B cell (primary cell): ENCODE data around the gene CHST15. TPM values are rescaled to one million over a fixed set of nuclear protein-coding genes. Genes with fewer than 3 reads are reported as not detected.

ENCODE experiments used
- ATAC-seq: fragments of 200-7000 bp; cut with Tn5 transposase; one replicate; pipeline ENCODE4 v1.10.0; 2021; ENCODE audit warnings: low read depth, mild to moderate bottlenecking, moderate number of reproducible peaks, moderate library complexity
- CTCF ChIA-PET: fragments of 350-600 bp; sonication (Branson Sonifier 250); formaldehyde crosslinking; loops from one replicate; lab custom pipeline; 2021; ENCODE audit warnings: antibody characterized with exemption, inconsistent platforms; lab: Charles Lee
- POLR2A ChIA-PET: fragments of 350-600 bp; sonication (Branson Sonifier 250); formaldehyde crosslinking; loops from one replicate; lab custom pipeline; 2021; ENCODE audit warnings: antibody characterized with exemption; lab: Charles Lee
- DNase-seq: peaks from one replicate; pipeline ENCODE4 v3.0.0; 2013
- H2AFZ ChIP-seq: 2 replicates; pipeline ENCODE4 v1.6.1; 2012; ENCODE audit warnings: mild to moderate bottlenecking, low read depth, low read length; ENCODE audit not compliant: insufficient read depth, poor library complexity, severe bottlenecking
- H3K27ac ChIP-seq, 2 donors: 1 replicate in 1 of 2; 2 replicates in 1 of 2; pipeline ENCODE4 v1.5.1; 2012 to 2013; ENCODE audit warnings: low read length in 2 of 2, mild to moderate bottlenecking in 2 of 2, moderate library complexity in 1 of 2
- H3K27me3 ChIP-seq, 4 experiments: fragments of 200-600 bp in 1 of 4; sonication (generic) in 1 of 4; replicated peaks in 1 of 4; 1 replicate in 2 of 4; 2 replicates in 2 of 4; pipeline versions ENCODE4 v1.6.1 to v1.7.0; 2013 to 2016; ENCODE audit warnings: low read length in 3 of 4, mild to moderate bottlenecking in 2 of 4, mixed read lengths in 1 of 4, moderate library complexity in 1 of 4; ENCODE audit not compliant: insufficient read depth in 4 of 4, control insufficient read depth in 3 of 4; ENCODE audit errors: control extremely low read depth in 1 of 4
- H3K36me3 ChIP-seq, 2 experiments: replicated peaks in 1 of 2; 1 replicate in 1 of 2; 2 replicates in 1 of 2; pipeline versions ENCODE4 v1.6.1 to v1.7.1; 2013; ENCODE audit warnings: low read length in 1 of 2; ENCODE audit not compliant: insufficient read depth in 2 of 2, control insufficient read depth in 1 of 2; ENCODE audit errors: control extremely low read depth in 1 of 2, extremely low read depth in 1 of 2
- H3K4me1 ChIP-seq, 2 donors: fragments of 200-600 bp in 1 of 2; sonication (generic) in 1 of 2; 1 replicate in 1 of 2; 2 replicates in 1 of 2; pipeline versions ENCODE4 v1.5.1 to v1.6.1; 2013 to 2017; ENCODE audit warnings: low read length in 2 of 2; ENCODE audit not compliant: control insufficient read depth in 2 of 2, insufficient read depth in 2 of 2
- H3K4me2 ChIP-seq: replicated peaks from 2 replicates; pipeline ENCODE3; 2012; ENCODE audit warnings: mild to moderate bottlenecking, low read depth, low read length; ENCODE audit not compliant: poor library complexity, severe bottlenecking
- H3K4me3 ChIP-seq, 5 experiments: fragments of 200-600 bp in 1 of 5; sonication (generic) in 1 of 5; 1 replicate in 3 of 5; 2 replicates in 2 of 5; pipeline versions ENCODE4 v1.5.1 to v1.7.0; 2011 to 2016; ENCODE audit warnings: low read length in 4 of 5, mild to moderate bottlenecking in 4 of 5, low read depth in 2 of 5, control low read depth in 1 of 5, moderate library complexity in 1 of 5; ENCODE audit not compliant: insufficient read depth in 1 of 5; ENCODE audit errors: control extremely low read depth in 1 of 5, extremely low read depth in 1 of 5
- H3K79me2 ChIP-seq: fragments of 200-600 bp; sonication (generic); one replicate; pipeline ENCODE4 v1.6.0; 2016; ENCODE audit warnings: low read length; ENCODE audit not compliant: control insufficient read depth, insufficient read depth
- H3K9ac ChIP-seq: fragments of 200-600 bp; sonication (generic); 2 replicates; pipeline ENCODE4 v1.6.1; 2017; ENCODE audit warnings: mild to moderate bottlenecking, low read length, moderate library complexity
- H3K9me3 ChIP-seq, 3 donors: one replicate each; pipeline versions ENCODE4 v1.6.1 to v1.7.1; 2013; ENCODE audit warnings: low read length in 2 of 3; ENCODE audit not compliant: control insufficient read depth in 2 of 3, insufficient read depth in 1 of 3; ENCODE audit errors: control extremely low read depth in 1 of 3
- H4K20me1 ChIP-seq: 2 replicates; pipeline ENCODE4 v1.6.0; 2012; ENCODE audit warnings: mild to moderate bottlenecking, low read length; ENCODE audit not compliant: insufficient read depth, control insufficient read depth, poor library complexity, severe bottlenecking
- H3K27ac Mint-ChIP-seq: one replicate; pipeline ENCODE4 v1.8.0; 2021; ENCODE audit warnings: mixed read lengths
- H3K27me3 Mint-ChIP-seq: one replicate; pipeline ENCODE4 v1.8.0; 2021; ENCODE audit warnings: mixed read lengths
- H3K4me1 Mint-ChIP-seq: one replicate; pipeline ENCODE4 v1.8.0; 2021; ENCODE audit warnings: mixed read lengths
- H3K4me3 Mint-ChIP-seq: one replicate; pipeline ENCODE4 v1.8.0; 2021; ENCODE audit warnings: mixed read lengths
- H3K9me3 Mint-ChIP-seq: one replicate; pipeline ENCODE4 v1.8.0; 2022; ENCODE audit warnings: mixed read lengths; ENCODE audit not compliant: insufficient read depth
- EZH2 ChIP-seq: IDR thresholded peaks from 2 replicates; pipeline ENCODE4 v1.6.1; 2012; ENCODE audit warnings: borderline replicate concordance, low read depth, mild to moderate bottlenecking, moderate library complexity, low read length; ENCODE audit not compliant: insufficient read depth, poor library complexity, severe bottlenecking
- WGBS: methylation state at CpG from one replicate; pipeline ENCODE4 v1.1.5; 2013; ENCODE audit warnings: missing lambda C conversion rate; ENCODE audit not compliant: insufficient coverage; 5-methylcytosine and 5-hydroxymethylcytosine counted together
- intact Hi-C: fragments of 100-400 bp; cut with micrococcal nuclease; formaldehyde crosslinking; loops from one replicate; pipeline ENCODE4 v1.10.0; 2022
- polyA plus RNA-seq: library from polyadenylated mRNA; depleted of rRNA; stranded (reverse); fragments of >200 nt; gene quantifications from 2 replicates; pipeline ENCODE4 v1.2.3, GENCODE V29; 2012
- total RNA-seq, 2 donors: library from RNA; stranded (reverse); fragments of 120-200 nt in 1 of 2; gene quantifications; 1 replicate in 1 of 2; 2 replicates in 1 of 2; pipeline versions ENCODE4 v1.2.3 to v1.2.4, GENCODE V29; 2013 to 2022
- TF ChIP-seq, protein P1 (sequence below): fragments of 200-600 bp; IDR thresholded peaks from one replicate; pipeline ENCODE4 v1.8.0; 2022; ENCODE audit warnings: antibody characterized with exemption, mild to moderate bottlenecking

Gene CHST15
- total and polyA plus RNA-seq, 2 donors (not counting 1 experiment from before 2014, with no cell fraction given) = 17.9 to 75.4 TPM

DNA sequence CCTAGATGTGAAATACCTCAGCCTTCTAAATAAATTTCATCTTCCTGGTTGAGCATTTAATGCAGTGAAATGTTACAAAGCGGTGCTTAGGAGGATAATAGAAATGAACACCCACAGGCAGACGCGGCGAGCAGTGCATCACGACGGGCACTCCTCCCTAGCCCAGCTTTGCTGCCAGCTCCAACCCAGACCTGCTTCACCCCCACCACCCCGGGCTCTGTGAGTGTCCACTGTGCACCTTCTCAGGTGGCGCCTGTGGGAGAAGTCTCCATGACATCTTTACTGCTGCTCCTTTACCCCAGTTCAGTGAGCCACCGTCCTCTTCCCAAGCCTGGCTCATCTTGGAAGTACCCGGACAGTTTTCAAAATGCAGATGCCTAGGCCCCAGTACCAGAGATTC, 5.2 kb upstream of the CHST15 start:
- Histone ChIP-seq H3K27ac (no peak overlapping the region), H2AFZ (no peak overlapping the region), H3K27me3 (no peaks in the 10 kb centered on the region), H3K9me3 (peaks cover 0 to 21% (median 2%) of the 10 kb centered on the region in 3 donors), H3K36me3 (no peaks in the 10 kb centered on the region), H4K20me1 (no peaks in the 10 kb centered on the region), H3K9ac (no peak overlapping the region), H3K4me3 (no peak overlapping the region), H3K79me2 (peaks cover under 1% of the 10 kb centered on the region), H3K4me2 (no peak overlapping the region), H3K4me1 (peaks cover 18 to 43% of the 10 kb centered on the region in 2 donors)
- no peak overlapping the region for H3K4me3 Mint-ChIP-seq
- H3K27ac Mint-ChIP-seq = no peak overlapping the region
- ATAC-seq (no peak), DNase-seq (no peak)
- intact Hi-C loops = loop anchor here (10.0 kb wide), 1 partner anchor 646 kb away; the partner anchor contains the start of gene FAM53B
- ChIA-PET POLR2A (no interaction called here), CTCF (interaction anchor here (1.1 kb wide), 1 partner anchor 20 kb away, joined by 3 read pairs; no protein-coding TSS in a partner anchor)
- 91% methylated on average over 9 of the region's 10 CpGs for WGBS
- no peak for TF ChIP-seq EZH2
- TF ChIP-seq, protein P1, sequence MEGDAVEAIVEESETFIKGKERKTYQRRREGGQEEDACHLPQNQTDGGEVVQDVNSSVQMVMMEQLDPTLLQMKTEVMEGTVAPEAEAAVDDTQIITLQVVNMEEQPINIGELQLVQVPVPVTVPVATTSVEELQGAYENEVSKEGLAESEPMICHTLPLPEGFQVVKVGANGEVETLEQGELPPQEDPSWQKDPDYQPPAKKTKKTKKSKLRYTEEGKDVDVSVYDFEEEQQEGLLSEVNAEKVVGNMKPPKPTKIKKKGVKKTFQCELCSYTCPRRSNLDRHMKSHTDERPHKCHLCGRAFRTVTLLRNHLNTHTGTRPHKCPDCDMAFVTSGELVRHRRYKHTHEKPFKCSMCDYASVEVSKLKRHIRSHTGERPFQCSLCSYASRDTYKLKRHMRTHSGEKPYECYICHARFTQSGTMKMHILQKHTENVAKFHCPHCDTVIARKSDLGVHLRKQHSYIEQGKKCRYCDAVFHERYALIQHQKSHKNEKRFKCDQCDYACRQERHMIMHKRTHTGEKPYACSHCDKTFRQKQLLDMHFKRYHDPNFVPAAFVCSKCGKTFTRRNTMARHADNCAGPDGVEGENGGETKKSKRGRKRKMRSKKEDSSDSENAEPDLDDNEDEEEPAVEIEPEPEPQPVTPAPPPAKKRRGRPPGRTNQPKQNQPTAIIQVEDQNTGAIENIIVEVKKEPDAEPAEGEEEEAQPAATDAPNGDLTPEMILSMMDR = no peak
- no peaks in the 10 kb centered on the region for H3K9me3 Mint-ChIP-seq
- no peaks in the 10 kb centered on the region for H3K27me3 Mint-ChIP-seq
- H3K4me1 Mint-ChIP-seq = peaks cover 43% of the 10 kb centered on the region

DNA sequence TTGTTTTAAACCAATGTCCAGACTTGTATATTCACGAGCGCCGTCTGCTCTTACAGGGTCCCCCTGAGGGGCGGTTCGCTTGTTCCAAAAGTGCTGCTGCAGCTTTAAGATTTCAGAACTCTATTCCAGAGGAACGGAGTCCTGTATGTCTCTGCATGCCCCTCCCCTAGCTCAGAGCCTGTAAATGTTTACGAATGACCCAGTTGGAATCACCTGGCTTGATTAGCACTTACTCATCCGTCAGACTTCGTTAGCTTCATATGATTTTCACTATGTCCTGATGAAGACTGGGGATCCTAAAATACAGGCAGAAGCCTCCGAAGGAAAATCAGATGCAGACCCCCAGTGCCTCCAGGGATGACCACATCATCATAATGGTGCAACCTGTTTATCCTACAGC, 4.5 kb upstream of the CHST15 start:
- H3K79me2 ChIP-seq = peaks cover 6% of the 10 kb centered on the region
- no peak overlapping the region for H3K27ac ChIP-seq
- H3K4me3 Mint-ChIP-seq = no peak overlapping the region
- no peak overlapping the region for H3K9ac ChIP-seq
- H3K4me3 ChIP-seq = no peak overlapping the region
- H3K9me3 ChIP-seq = peaks cover 0 to 20% (median 2%) of the 10 kb centered on the region in 3 donors
- no peaks in the 10 kb centered on the region for H4K20me1 ChIP-seq
- no peaks in the 10 kb centered on the region for H3K9me3 Mint-ChIP-seq
- peaks cover 18 to 39% of the 10 kb centered on the region in 2 donors for H3K4me1 ChIP-seq
- H3K27ac Mint-ChIP-seq = peak overlapping the region; percentile 10
- intact Hi-C loops = loop anchor here (10.0 kb wide), 1 partner anchor 647 kb away; the partner anchor contains the start of gene FAM53B
- no peak for ATAC-seq
- H3K4me1 Mint-ChIP-seq = peaks cover 43% of the 10 kb centered on the region
- no peak overlapping the region for H3K4me2 ChIP-seq
- H3K27me3 Mint-ChIP-seq = no peaks in the 10 kb centered on the region
- H2AFZ ChIP-seq = no peak overlapping the region
- DNase-seq = no peak
- no peaks in the 10 kb centered on the region for H3K27me3 ChIP-seq
- no peak for TF ChIP-seq EZH2
- TF ChIP-seq, protein P1 = no peak
- H3K36me3 ChIP-seq = no peaks in the 10 kb centered on the region
- CTCF ChIA-PET = no interaction called here
- POLR2A ChIA-PET = no interaction called here
- 93% methylated on average over 10 of the region's 10 CpGs for WGBS
